ENCODE results near the gene KCNJ6. TPM values are rescaled to one million over a fixed set of nuclear protein-coding genes. Genes with fewer than 3 reads are reported as not detected.

The KCNJ6 gene
- total RNA-seq, 1 experiment from 2014 or later = not detected

DNA sequence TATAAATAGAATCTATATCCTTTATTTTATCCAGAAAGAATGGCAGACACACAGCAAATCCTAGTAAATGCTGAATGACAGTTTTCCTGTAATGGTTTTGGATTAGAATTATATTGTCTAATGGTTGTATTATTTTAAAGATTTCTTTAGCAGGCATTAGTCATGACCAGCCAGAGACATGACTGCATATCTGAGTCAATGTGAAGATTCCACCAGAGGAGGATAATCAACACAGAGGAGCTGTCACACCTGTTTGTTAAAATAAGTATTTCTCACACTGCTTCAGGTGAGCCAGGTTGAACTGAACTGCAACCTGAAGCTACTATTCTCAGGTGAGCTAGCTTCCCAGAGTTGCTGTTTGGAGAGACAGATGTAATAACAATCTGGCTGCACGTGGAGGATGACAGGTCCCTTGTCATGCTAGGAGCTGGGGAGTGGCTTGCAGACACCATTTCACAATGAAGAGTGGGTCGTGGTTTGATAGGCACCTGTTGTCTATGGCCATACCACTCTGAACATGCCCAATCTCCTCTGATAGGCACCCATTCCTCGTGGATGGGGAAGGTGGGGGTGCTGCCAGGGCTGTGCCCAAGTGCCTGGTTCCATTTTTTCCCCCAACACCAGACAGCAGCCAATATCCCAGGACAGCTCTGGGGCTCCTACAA, 94.3 kb downstream of the KCNJ6 start:
- Histone ChIP-seq H3K9me3 (ENCODE audit: control insufficient read depth in 1 of 2, insufficient read depth in 1 of 2, low read depth in 1 of 2, low read length in 2 of 2) (no peaks in the 10 kb centered on the region), H3K36me3 (ENCODE audit: control insufficient read depth in 1 of 2, insufficient read depth in 2 of 2, low read length in 2 of 2) (no peaks in the 10 kb centered on the region), H3K4me1 (ENCODE audit: control insufficient read depth in 1 of 2, insufficient read depth in 2 of 2, low read length in 2 of 2) (no peaks in the 10 kb centered on the region), H3K27ac (ENCODE audit: low read depth, low read length) (no peak overlapping the region), H2AFZ (ENCODE audit: low read depth, low read length, poor library complexity, severe bottlenecking) (no peak overlapping the region), H3K4me3 (replicated peaks in 1 of 2; ENCODE audit: low read depth in 1 of 2, low read length in 2 of 2) (no peak overlapping the region), H4K20me1 (ENCODE audit: insufficient read depth) (no peaks in the 10 kb centered on the region), H3K27me3 (ENCODE audit: insufficient read depth, low read length) (0 out of 2 replicates have a peak, but pooled peaks cover 5% of the 10 kb centered on the region), H3K79me2 (ENCODE audit: insufficient read depth, low read length) (no peaks in the 10 kb centered on the region), H3K9ac (ENCODE audit: low read length) (no peak overlapping the region), H3K4me2 (ENCODE audit: low read length) (no peak overlapping the region), H3K9me2 (ENCODE audit: insufficient read depth) (no peaks in the 10 kb centered on the region)
- BruUV-seq (replicated peaks) = no TSS peak
- CTCF ChIA-PET = no interaction called here
- ATAC-seq (no peak), DNase-seq (ENCODE audit: low read depth, low spot score) (no peak)
- RAD21 ChIA-PET (ENCODE audit: low non-redundant PET in 1 of 2, low total read pairs in 2 of 2, uncharacterized antibody in 2 of 2, unreplicated experiment in 2 of 2) = no interaction called here
- intact Hi-C loops (cut with micrococcal nuclease) = no loop called here
- POLR2A ChIA-PET = no interaction called here
- TF ChIP-seq CEBPB (IDR thresholded peaks at IDR 0.05; ENCODE audit: low read depth) = no peak
- no peak for TF ChIP-seq JUND (IDR thresholded peaks at IDR 0.05)
- TF ChIP-seq EGR1 (IDR thresholded peaks at IDR 0.05; ENCODE audit: low read depth) = no peak
- TF ChIP-seq FOSL1 (IDR thresholded peaks at IDR 0.05; ENCODE audit: low read depth) = no peak
- TF ChIP-seq CBX3 (IDR thresholded peaks at IDR 0.05; ENCODE audit: low read depth) = no peak
- no peak for TF ChIP-seq EZH2phosphoT487 (IDR thresholded peaks at IDR 0.05; ENCODE audit: borderline replicate concordance)
- no peak for TF ChIP-seq ZNF274 (IDR thresholded peaks at IDR 0.05; ENCODE audit: low read depth, low read length)
- no peak for TF ChIP-seq ZFX (IDR thresholded peaks at IDR 0.05)
- TF ChIP-seq SIN3A (IDR thresholded peaks at IDR 0.05; ENCODE audit: low read depth) = no peak

DNA sequence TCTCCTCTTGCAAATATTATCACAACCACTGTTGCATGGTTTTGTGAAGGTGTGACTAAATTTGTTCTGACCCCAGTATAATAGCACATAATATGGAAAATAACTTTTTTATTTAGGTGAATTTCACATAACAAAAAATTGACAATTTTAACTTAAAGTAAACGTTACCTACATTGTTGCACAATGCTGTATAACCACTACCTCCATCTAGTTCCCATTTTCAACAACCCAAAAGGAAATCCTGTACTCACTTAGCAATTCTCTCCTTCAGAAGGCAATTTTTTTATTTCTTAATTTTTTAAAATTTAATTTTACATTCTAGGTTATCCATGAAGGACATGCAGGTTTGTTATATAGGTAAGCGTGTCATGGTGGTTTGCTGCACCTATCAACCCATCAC, 95.2 kb downstream of the KCNJ6 start:
- ChIA-PET POLR2A (no interaction called here), RAD21 (ENCODE audit: low non-redundant PET in 1 of 2, low total read pairs in 2 of 2, uncharacterized antibody in 2 of 2, unreplicated experiment in 2 of 2) (no interaction called here), CTCF (no interaction called here)
- Histone ChIP-seq H3K4me3 (replicated peaks in 1 of 2; ENCODE audit: low read depth in 1 of 2, low read length in 2 of 2) (no peak overlapping the region), H3K9ac (ENCODE audit: low read length) (no peak overlapping the region), H3K27ac (ENCODE audit: low read depth, low read length) (no peak overlapping the region), H3K36me3 (ENCODE audit: control insufficient read depth in 1 of 2, insufficient read depth in 2 of 2, low read length in 2 of 2) (no peaks in the 10 kb centered on the region), H3K9me2 (ENCODE audit: insufficient read depth) (no peaks in the 10 kb centered on the region), H4K20me1 (ENCODE audit: insufficient read depth) (no peaks in the 10 kb centered on the region), H3K9me3 (ENCODE audit: control insufficient read depth in 1 of 2, insufficient read depth in 1 of 2, low read depth in 1 of 2, low read length in 2 of 2) (no peaks in the 10 kb centered on the region), H3K79me2 (ENCODE audit: insufficient read depth, low read length) (no peaks in the 10 kb centered on the region), H3K4me2 (ENCODE audit: low read length) (no peak overlapping the region), H3K27me3 (ENCODE audit: insufficient read depth, low read length) (0 out of 2 replicates have a peak, but pooled peaks cover 5% of the 10 kb centered on the region), H2AFZ (ENCODE audit: low read depth, low read length, poor library complexity, severe bottlenecking) (no peak overlapping the region), H3K4me1 (ENCODE audit: control insufficient read depth in 1 of 2, insufficient read depth in 2 of 2, low read length in 2 of 2) (no peaks in the 10 kb centered on the region)
- ATAC-seq (no peak), DNase-seq (ENCODE audit: low read depth, low spot score) (no peak)
- no peak for TF ChIP-seq EZH2phosphoT487 (IDR thresholded peaks at IDR 0.05; ENCODE audit: borderline replicate concordance)
- TF ChIP-seq YY1 (IDR thresholded peaks at IDR 0.05; ENCODE audit: extremely low read depth, insufficient replicate concordance, low read depth, low read length) = no peak
- no peak for TF ChIP-seq CEBPB (IDR thresholded peaks at IDR 0.05; ENCODE audit: low read depth)
- TF ChIP-seq CBX3 (IDR thresholded peaks at IDR 0.05; ENCODE audit: low read depth) = no peak
- no peak for TF ChIP-seq EGR1 (IDR thresholded peaks at IDR 0.05; ENCODE audit: low read depth)
- TF ChIP-seq, protein P1, sequence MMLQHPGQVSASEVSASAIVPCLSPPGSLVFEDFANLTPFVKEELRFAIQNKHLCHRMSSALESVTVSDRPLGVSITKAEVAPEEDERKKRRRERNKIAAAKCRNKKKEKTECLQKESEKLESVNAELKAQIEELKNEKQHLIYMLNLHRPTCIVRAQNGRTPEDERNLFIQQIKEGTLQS (IDR thresholded peaks at IDR 0.05) = no peak
- no peak for TF ChIP-seq SIN3A (IDR thresholded peaks at IDR 0.05; ENCODE audit: low read depth)
- TF ChIP-seq, protein P2, sequence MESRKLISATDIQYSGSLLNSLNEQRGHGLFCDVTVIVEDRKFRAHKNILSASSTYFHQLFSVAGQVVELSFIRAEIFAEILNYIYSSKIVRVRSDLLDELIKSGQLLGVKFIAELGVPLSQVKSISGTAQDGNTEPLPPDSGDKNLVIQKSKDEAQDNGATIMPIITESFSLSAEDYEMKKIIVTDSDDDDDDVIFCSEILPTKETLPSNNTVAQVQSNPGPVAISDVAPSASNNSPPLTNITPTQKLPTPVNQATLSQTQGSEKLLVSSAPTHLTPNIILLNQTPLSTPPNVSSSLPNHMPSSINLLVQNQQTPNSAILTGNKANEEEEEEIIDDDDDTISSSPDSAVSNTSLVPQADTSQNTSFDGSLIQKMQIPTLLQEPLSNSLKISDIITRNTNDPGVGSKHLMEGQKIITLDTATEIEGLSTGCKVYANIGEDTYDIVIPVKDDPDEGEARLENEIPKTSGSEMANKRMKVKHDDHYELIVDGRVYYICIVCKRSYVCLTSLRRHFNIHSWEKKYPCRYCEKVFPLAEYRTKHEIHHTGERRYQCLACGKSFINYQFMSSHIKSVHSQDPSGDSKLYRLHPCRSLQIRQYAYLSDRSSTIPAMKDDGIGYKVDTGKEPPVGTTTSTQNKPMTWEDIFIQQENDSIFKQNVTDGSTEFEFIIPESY (IDR thresholded peaks at IDR 0.05; ENCODE audit: extremely low read depth, insufficient replicate concordance, low read length) = no peak
- no peak for TF ChIP-seq POLR2A (IDR thresholded peaks at IDR 0.05; ENCODE audit: borderline replicate concordance, extremely low read depth, insufficient read depth, insufficient read length)
- no peak for TF ChIP-seq FOSL1 (IDR thresholded peaks at IDR 0.05; ENCODE audit: low read depth)
- no TSS peak for BruUV-seq (replicated peaks)
- intact Hi-C loops (cut with micrococcal nuclease) = no loop called here

All from HCT116 (cell line).